ENCODE data around the gene IFNA13. TPM values are rescaled to one million over a fixed set of nuclear protein-coding genes. Genes with fewer than 3 reads are reported as not detected.

IFNA13 gene
- polyA plus RNA-seq (2011; rRNA removed): not detected in 2 replicates
- not detected in 2 replicates for polyA plus RNA-seq (2012; cell fraction: cytosol; rRNA removed)
- polyA plus RNA-seq (2012; cell fraction: nucleus; rRNA removed): not detected in 2 replicates
- polyA plus RNA-seq (2017; fragmentation: RNase III; extraction: RNeasy Plus Mini Kit Qiagen cat#74134 plus additional on column Dnase treatment): not detected in 3 replicates
- polyA minus RNA-seq (2011; rRNA and poly(A)+ RNA removed): not detected in 2 replicates

DNA sequence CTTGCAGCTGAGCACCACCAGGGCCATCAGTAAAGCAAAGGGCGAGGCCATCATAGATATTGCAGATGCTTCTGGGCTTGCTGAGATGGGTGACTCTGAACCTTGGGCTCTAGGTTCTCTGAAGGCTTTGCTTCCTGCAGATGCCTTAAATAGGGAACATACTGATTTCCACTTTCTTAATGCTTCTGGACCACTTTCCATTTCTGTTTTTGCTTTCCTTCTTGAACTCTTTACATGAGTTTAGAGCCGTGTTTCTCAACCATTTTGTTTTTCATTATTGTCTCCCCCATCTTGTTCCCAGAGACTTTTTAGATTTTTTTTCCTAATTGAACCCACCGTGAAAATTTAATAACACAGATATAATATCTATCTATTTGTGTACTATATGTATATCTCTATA is at the start of gene IFNA13:
IFNA13 (minus strand) TSS at position 101 of the 400 bp plus-strand sequence; CDS start at position 54, 47 bp downstream.
- ATAC-seq: no peak
- Histone ChIP-seq H3K4me3 (no peak within 1 kb of the TSS), H3K4me2 (no peak within 1 kb of the TSS), H3K4me1 (no peaks in the 10 kb centered on the region), H3K9me3 (no peaks in the 10 kb centered on the region), H3K27ac (no peak within 1 kb of the TSS)
- 27% methylated on average over 3 of the region's 3 CpGs for WGBS (ENCODE audit: missing lambda C conversion rate)
- no peak for FAIRE-seq
- CTCF ChIA-PET: interaction anchor here (1.3 kb wide), 1 partner anchor 28 kb away, joined by 3 read pairs; no protein-coding TSS in a partner anchor
- DNase-seq (ENCODE audit: low read depth in 1 of 2, low spot score in 1 of 2): no peak
- TF ChIP-seq RAD21 (conservative IDR thresholded peaks at IDR 0.05 in 1 of 2, IDR thresholded peaks at IDR 0.05 in 1 of 2) (no peak), FOSL2 (IDR thresholded peaks at IDR 0.05) (no peak), FOSL2 (CRISPR knock-in tag; IDR thresholded peaks at IDR 0.05) (no peak), CHD4 (IDR thresholded peaks at IDR 0.05; ENCODE audit: borderline replicate concordance) (no peak), POLR2AphosphoS2 (conservative IDR thresholded peaks at IDR 0.05; ENCODE audit: low read length) (no peak), HEYL (CRISPR knock-in tag; IDR thresholded peaks at IDR 0.05) (no peak), TP53 (CRISPR knock-in tag; IDR thresholded peaks at IDR 0.05) (no peak), EHF (CRISPR knock-in tag; IDR thresholded peaks at IDR 0.05) (no peak), FOSB (CRISPR knock-in tag; IDR thresholded peaks at IDR 0.05) (no peak), ZNF302 (CRISPR knock-in tag; IDR thresholded peaks at IDR 0.05) (no peak), EP300 (IDR thresholded peaks at IDR 0.05) (no peak)
- TF ChIP-seq, protein P1, sequence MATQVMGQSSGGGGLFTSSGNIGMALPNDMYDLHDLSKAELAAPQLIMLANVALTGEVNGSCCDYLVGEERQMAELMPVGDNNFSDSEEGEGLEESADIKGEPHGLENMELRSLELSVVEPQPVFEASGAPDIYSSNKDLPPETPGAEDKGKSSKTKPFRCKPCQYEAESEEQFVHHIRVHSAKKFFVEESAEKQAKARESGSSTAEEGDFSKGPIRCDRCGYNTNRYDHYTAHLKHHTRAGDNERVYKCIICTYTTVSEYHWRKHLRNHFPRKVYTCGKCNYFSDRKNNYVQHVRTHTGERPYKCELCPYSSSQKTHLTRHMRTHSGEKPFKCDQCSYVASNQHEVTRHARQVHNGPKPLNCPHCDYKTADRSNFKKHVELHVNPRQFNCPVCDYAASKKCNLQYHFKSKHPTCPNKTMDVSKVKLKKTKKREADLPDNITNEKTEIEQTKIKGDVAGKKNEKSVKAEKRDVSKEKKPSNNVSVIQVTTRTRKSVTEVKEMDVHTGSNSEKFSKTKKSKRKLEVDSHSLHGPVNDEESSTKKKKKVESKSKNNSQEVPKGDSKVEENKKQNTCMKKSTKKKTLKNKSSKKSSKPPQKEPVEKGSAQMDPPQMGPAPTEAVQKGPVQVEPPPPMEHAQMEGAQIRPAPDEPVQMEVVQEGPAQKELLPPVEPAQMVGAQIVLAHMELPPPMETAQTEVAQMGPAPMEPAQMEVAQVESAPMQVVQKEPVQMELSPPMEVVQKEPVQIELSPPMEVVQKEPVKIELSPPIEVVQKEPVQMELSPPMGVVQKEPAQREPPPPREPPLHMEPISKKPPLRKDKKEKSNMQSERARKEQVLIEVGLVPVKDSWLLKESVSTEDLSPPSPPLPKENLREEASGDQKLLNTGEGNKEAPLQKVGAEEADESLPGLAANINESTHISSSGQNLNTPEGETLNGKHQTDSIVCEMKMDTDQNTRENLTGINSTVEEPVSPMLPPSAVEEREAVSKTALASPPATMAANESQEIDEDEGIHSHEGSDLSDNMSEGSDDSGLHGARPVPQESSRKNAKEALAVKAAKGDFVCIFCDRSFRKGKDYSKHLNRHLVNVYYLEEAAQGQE (IDR thresholded peaks at IDR 0.05): no peak
- TF ChIP-seq, protein P2, sequence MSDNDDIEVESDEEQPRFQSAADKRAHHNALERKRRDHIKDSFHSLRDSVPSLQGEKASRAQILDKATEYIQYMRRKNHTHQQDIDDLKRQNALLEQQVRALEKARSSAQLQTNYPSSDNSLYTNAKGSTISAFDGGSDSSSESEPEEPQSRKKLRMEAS (IDR thresholded peaks at IDR 0.05): no peak
- POLR2A ChIA-PET: no interaction called here

DNA sequence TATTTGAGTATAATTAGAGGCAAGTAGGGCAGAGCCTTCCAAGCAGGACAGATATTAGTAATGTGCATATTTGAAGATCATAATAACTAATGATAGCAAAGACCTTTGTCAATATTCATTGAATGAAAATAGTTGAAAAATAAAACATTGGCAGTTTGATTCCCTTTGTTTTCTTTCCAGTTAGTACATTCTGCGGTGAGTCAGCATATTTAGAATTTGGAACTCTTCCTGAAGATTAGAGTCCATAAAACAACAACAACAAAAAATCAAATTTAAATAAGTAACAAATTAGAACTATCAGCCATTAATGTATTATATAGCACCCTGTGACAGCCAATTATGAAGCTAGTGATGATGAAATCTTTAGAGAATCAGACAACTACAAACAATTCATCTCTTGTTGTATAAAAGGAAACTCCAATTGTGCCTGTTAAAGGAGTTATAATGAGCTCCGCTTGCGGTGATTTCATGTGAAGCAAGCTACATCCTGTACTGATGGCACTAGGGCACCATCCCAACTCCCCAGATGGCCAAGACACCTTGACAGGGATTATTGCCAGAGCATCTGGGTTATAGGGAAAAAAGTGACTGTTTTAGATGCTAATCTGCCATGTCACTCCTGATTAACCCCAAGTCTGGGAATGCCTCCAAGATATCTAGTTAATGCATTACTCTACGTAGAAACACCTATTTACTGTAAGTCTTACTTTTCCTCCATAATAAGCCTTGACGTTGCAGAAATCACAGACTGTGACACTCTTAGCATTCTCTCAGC is 47.8 kb upstream of the IFNA13 start:
- Histone ChIP-seq H3K4me3 (no peak overlapping the region), H3K27ac (peak overlapping the region; percentile 31 to 62; a peak in 4 of 6 replicates), H3K9me3 (no peaks in the 10 kb centered on the region), H3K4me1 (peaks cover 24% of the 10 kb centered on the region), H3K4me2 (peak overlapping the region; percentile 59)
- POLR2A ChIA-PET: no interaction called here
- CTCF ChIA-PET: interaction anchor here (0.9 to 2.3 kb wide), 2 partner anchors 19 to 20 kb away, joined by 3 to 6 read pairs; no protein-coding TSS in a partner anchor
- WGBS (ENCODE audit: missing lambda C conversion rate): 45% methylated on average over 5 of the region's 5 CpGs
- DNase-seq (ENCODE audit: low read depth in 1 of 2, low spot score in 1 of 2) (peak in 1 of 2 experiments; percentile 39), FAIRE-seq (no peak), ATAC-seq (peak in 1 of 2 experiments; percentile 45; a peak in 3 of 6 replicates)
- no peak for TF ChIP-seq NPAS2 (CRISPR knock-in tag; IDR thresholded peaks at IDR 0.05; ENCODE audit: borderline replicate concordance)
- TF ChIP-seq MAFK (IDR thresholded peaks at IDR 0.05; ENCODE audit: partially characterized antibody): peak; percentile 93
- TF ChIP-seq, protein P3, sequence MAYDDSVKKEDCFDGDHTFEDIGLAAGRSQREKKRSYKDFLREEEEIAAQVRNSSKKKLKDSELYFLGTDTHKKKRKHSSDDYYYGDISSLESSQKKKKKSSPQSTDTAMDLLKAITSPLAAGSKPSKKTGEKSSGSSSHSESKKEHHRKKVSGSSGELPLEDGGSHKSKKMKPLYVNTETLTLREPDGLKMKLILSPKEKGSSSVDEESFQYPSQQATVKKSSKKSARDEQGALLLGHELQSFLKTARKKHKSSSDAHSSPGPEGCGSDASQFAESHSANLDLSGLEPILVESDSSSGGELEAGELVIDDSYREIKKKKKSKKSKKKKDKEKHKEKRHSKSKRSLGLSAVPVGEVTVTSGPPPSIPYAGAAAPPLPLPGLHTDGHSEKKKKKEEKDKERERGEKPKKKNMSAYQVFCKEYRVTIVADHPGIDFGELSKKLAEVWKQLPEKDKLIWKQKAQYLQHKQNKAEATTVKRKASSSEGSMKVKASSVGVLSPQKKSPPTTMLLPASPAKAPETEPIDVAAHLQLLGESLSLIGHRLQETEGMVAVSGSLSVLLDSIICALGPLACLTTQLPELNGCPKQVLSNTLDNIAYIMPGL (CRISPR knock-in tag; IDR thresholded peaks at IDR 0.05; ENCODE audit: borderline replicate concordance): no peak
- TF ChIP-seq ZC3H11A (IDR thresholded peaks at IDR 0.05): no peak
- no peak for TF ChIP-seq KDM1A (IDR thresholded peaks at IDR 0.05; ENCODE audit: low read depth)
- TF ChIP-seq CEBPB (IDR thresholded peaks at IDR 0.05): no peak
- TF ChIP-seq JUNB (IDR thresholded peaks at IDR 0.05): no peak
- no peak for TF ChIP-seq BHLHE40 (IDR thresholded peaks at IDR 0.05; ENCODE audit: low read depth, low read length)
- no peak for TF ChIP-seq SMC3 (IDR thresholded peaks at IDR 0.05)
- TF ChIP-seq HOXB13 (CRISPR knock-in tag; IDR thresholded peaks at IDR 0.05; ENCODE audit: low read depth): no peak
- TF ChIP-seq RCOR1 (IDR thresholded peaks at IDR 0.05; ENCODE audit: low read depth, low read length): no peak
- TF ChIP-seq KDM5A (IDR thresholded peaks at IDR 0.05): no peak
- no peak for TF ChIP-seq ZSCAN20 (CRISPR knock-in tag; IDR thresholded peaks at IDR 0.05)
- peak; percentile 70 for TF ChIP-seq NFE2L2 (conservative IDR thresholded peaks at IDR 0.05; ENCODE audit: low read length)
- TF ChIP-seq HDAC2 (IDR thresholded peaks at IDR 0.05): no peak
- no peak for TF ChIP-seq FOXS1 (CRISPR knock-in tag; IDR thresholded peaks at IDR 0.05)

All from A549 (cell line).